Neural progenitor cell (in vitro differentiated cells): ENCODE data around the gene EIF5. TPM values are rescaled to one million over a fixed set of nuclear protein-coding genes. Genes with fewer than 3 reads are reported as not detected.

ENCODE experiments used
- DNase-seq: peaks from one replicate; pipeline ENCODE4 v3.0.0-alpha.2; 2016; ENCODE audit warnings: low spot score
- H2AFZ ChIP-seq: fragments of 200-600 bp; sonication (generic); replicated peaks from 2 replicates; pipeline ENCODE4 v1.6.1; 2016; ENCODE audit warnings: antibody characterized with exemption
- H3F3A ChIP-seq: fragments of 200-600 bp; sonication (generic); 2 replicates; pipeline ENCODE4 v1.6.1; 2016; ENCODE audit warnings: antibody characterized with exemption, low read depth
- H3K27ac ChIP-seq: fragments of 200-600 bp; sonication (generic); 2 replicates; pipeline ENCODE4 v1.5.1; 2016; ENCODE audit warnings: mild to moderate bottlenecking
- H3K27me3 ChIP-seq: fragments of 200-600 bp; sonication (generic); 2 replicates; pipeline ENCODE4 v1.6.1; 2016; ENCODE audit warnings: mild to moderate bottlenecking, moderate library complexity
- H3K36me3 ChIP-seq: fragments of 200-600 bp; sonication (generic); 2 replicates; pipeline ENCODE4 v1.5.1; 2016
- H3K4me1 ChIP-seq: fragments of 200-600 bp; sonication (generic); 2 replicates; pipeline ENCODE4 v1.6.1; 2016; ENCODE audit warnings: mixed run types
- H3K4me2 ChIP-seq: fragments of 200-600 bp; sonication (generic); 2 replicates; pipeline ENCODE4 v1.6.1; 2016
- H3K4me3 ChIP-seq: fragments of 200-600 bp; sonication (generic); 2 replicates; pipeline ENCODE4 v1.5.1; 2016
- H3K79me2 ChIP-seq: fragments of 200-600 bp; sonication (generic); 2 replicates; pipeline ENCODE4 v1.6.1; 2016; ENCODE audit warnings: low read depth
- H3K9ac ChIP-seq: fragments of 200-600 bp; sonication (generic); 2 replicates; pipeline ENCODE4 v1.6.1; 2016
- H3K9me3 ChIP-seq: fragments of 200-600 bp; sonication (generic); 2 replicates; pipeline ENCODE4 v1.5.1; 2016; ENCODE audit warnings: low read depth
- H4K20me1 ChIP-seq: fragments of 200-600 bp; sonication (generic); 2 replicates; pipeline ENCODE4 v1.6.1; 2016; ENCODE audit warnings: low read depth
- H3K27ac Mint-ChIP-seq: 3 replicates; pipeline ENCODE4 v1.8.0; 2021; ENCODE audit warnings: mixed read lengths
- H3K27me3 Mint-ChIP-seq: 2 replicates; pipeline ENCODE4 v1.8.0; 2022; ENCODE audit warnings: low read depth, mild to moderate bottlenecking, inconsistent platforms, moderate library complexity, mixed read lengths; ENCODE audit not compliant: insufficient read depth
- H3K36me3 Mint-ChIP-seq: 3 replicates; pipeline ENCODE4 v1.8.0; 2021; ENCODE audit warnings: mixed read lengths
- H3K4me1 Mint-ChIP-seq: 3 replicates; pipeline ENCODE4 v1.8.0; 2021; ENCODE audit warnings: mixed read lengths
- H3K4me3 Mint-ChIP-seq: 3 replicates; pipeline ENCODE4 v1.8.0; 2021; ENCODE audit warnings: mild to moderate bottlenecking, moderate library complexity, mixed read lengths
- H3K9me3 Mint-ChIP-seq: 3 replicates; pipeline ENCODE4 v1.8.0; 2020; ENCODE audit warnings: mixed read lengths
- EZH2 ChIP-seq: fragments of 200-600 bp; sonication (generic); IDR thresholded peaks from 2 replicates; pipeline ENCODE4 v1.6.1; 2017; ENCODE audit warnings: antibody characterized with exemption, mild to moderate bottlenecking, moderate library complexity
- EZH2phosphoT487 ChIP-seq: fragments of 200-600 bp; sonication (generic); IDR thresholded peaks from 2 replicates; pipeline ENCODE4 v1.6.1; 2017; ENCODE audit warnings: antibody characterized with exemption
- total RNA-seq: library from RNA; depleted of rRNA; stranded (reverse); fragments of >200 nt; gene quantifications from 2 replicates; pipeline ENCODE4 v1.2.3, GENCODE V29; 2015; ENCODE audit warnings: low replicate concordance
- TF ChIP-seq, protein P1 (sequence below): fragments of 200-600 bp; sonication (generic); IDR thresholded peaks from 2 replicates; pipeline ENCODE4 v1.5.1; 2017; ENCODE audit warnings: antibody characterized with exemption, mild to moderate bottlenecking

EIF5 gene
- total RNA-seq, 1 donor from 2014 or later = 216 TPM

GRCh38 chr14:103337794-103338193 lies 3.8 kb downstream of the EIF5 start:
- peaks cover 59% of the 10 kb centered on the region for H3K36me3 Mint-ChIP-seq
- Histone ChIP-seq H3F3A (peaks cover 87% of the 10 kb centered on the region), H3K4me3 (no peak overlapping the region), H3K27ac (no peak overlapping the region), H3K27me3 (no peaks in the 10 kb centered on the region), H3K79me2 (peaks cover 67% of the 10 kb centered on the region), H3K36me3 (peaks cover 64% of the 10 kb centered on the region), H3K9ac (no peak overlapping the region), H3K4me1 (peaks cover 10% of the 10 kb centered on the region), H3K4me2 (no peak overlapping the region), H3K9me3 (no peaks in the 10 kb centered on the region), H2AFZ (no peak overlapping the region), H4K20me1 (peaks cover 75% of the 10 kb centered on the region)
- no peak overlapping the region for H3K27ac Mint-ChIP-seq
- peaks cover 21% of the 10 kb centered on the region for H3K4me1 Mint-ChIP-seq
- peak overlapping the region; percentile 30 for H3K4me3 Mint-ChIP-seq
- peaks cover 2% of the 10 kb centered on the region for H3K27me3 Mint-ChIP-seq
- no peak for DNase-seq
- TF ChIP-seq EZH2 = no peak
- TF ChIP-seq EZH2phosphoT487 = no peak
- TF ChIP-seq, protein P1, sequence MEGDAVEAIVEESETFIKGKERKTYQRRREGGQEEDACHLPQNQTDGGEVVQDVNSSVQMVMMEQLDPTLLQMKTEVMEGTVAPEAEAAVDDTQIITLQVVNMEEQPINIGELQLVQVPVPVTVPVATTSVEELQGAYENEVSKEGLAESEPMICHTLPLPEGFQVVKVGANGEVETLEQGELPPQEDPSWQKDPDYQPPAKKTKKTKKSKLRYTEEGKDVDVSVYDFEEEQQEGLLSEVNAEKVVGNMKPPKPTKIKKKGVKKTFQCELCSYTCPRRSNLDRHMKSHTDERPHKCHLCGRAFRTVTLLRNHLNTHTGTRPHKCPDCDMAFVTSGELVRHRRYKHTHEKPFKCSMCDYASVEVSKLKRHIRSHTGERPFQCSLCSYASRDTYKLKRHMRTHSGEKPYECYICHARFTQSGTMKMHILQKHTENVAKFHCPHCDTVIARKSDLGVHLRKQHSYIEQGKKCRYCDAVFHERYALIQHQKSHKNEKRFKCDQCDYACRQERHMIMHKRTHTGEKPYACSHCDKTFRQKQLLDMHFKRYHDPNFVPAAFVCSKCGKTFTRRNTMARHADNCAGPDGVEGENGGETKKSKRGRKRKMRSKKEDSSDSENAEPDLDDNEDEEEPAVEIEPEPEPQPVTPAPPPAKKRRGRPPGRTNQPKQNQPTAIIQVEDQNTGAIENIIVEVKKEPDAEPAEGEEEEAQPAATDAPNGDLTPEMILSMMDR = no peak
- no peaks in the 10 kb centered on the region for H3K9me3 Mint-ChIP-seq

DNA sequence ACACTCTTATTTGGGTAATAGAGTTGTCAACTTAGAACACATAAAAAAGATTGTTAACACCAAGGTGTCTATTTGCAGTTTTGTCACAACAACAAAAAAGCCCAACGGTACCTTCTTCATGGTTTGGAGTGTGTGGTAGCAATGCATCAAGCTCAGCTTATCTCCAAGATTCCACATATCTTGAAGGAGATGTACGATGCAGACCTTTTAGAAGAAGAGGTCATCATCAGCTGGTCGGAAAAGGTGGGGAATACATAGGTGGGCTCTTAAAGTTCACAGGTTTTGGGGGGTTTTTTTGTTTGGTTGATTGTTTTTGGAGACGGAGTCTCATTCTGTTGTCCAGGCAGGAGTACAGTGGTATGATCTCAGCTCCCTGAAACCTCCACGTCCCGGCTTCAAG lies 5.5 kb downstream of the EIF5 start:
- H3K4me2 ChIP-seq = no peak overlapping the region
- no peak overlapping the region for H3K27ac ChIP-seq
- H3K9me3 ChIP-seq = no peaks in the 10 kb centered on the region
- H3K9ac ChIP-seq = no peak overlapping the region
- H3K4me1 Mint-ChIP-seq = peaks cover 21% of the 10 kb centered on the region
- peaks cover 53% of the 10 kb centered on the region for H3K79me2 ChIP-seq
- no peak overlapping the region for H3K4me3 Mint-ChIP-seq
- H3K4me3 ChIP-seq = no peak overlapping the region
- H3K9me3 Mint-ChIP-seq = no peaks in the 10 kb centered on the region
- H2AFZ ChIP-seq = no peak overlapping the region
- TF ChIP-seq EZH2phosphoT487 (no peak), EZH2 (no peak)
- TF ChIP-seq, protein P1 = no peak
- H3K36me3 Mint-ChIP-seq = peaks cover 71% of the 10 kb centered on the region
- DNase-seq = no peak
- no peaks in the 10 kb centered on the region for H3K27me3 ChIP-seq
- H3K27me3 Mint-ChIP-seq = no peaks in the 10 kb centered on the region
- H4K20me1 ChIP-seq = peaks cover 92% of the 10 kb centered on the region
- peaks cover 10% of the 10 kb centered on the region for H3K4me1 ChIP-seq
- H3F3A ChIP-seq = peaks cover 95% of the 10 kb centered on the region
- H3K36me3 ChIP-seq = peaks cover 69% of the 10 kb centered on the region
- H3K27ac Mint-ChIP-seq = no peak overlapping the region

GRCh38 chr14:103340480-103341212 lies 6.6 kb downstream of the EIF5 start:
- Mint-ChIP-seq H3K4me1 (peaks cover 15% of the 10 kb centered on the region), H3K9me3 (no peaks in the 10 kb centered on the region), H3K27me3 (no peaks in the 10 kb centered on the region), H3K36me3 (peaks cover 69% of the 10 kb centered on the region), H3K4me3 (no peak overlapping the region), H3K27ac (no peak overlapping the region)
- H4K20me1 ChIP-seq = peaks cover 81% of the 10 kb centered on the region
- H3K4me2 ChIP-seq = no peak overlapping the region
- no peaks in the 10 kb centered on the region for H3K27me3 ChIP-seq
- no peak overlapping the region for H3K27ac ChIP-seq
- H3K4me1 ChIP-seq = peaks cover 6% of the 10 kb centered on the region
- peaks cover 98% of the 10 kb centered on the region for H3F3A ChIP-seq
- no peak for DNase-seq
- no peaks in the 10 kb centered on the region for H3K9me3 ChIP-seq
- H3K4me3 ChIP-seq = no peak overlapping the region
- TF ChIP-seq, protein P1 = no peak
- no peak for TF ChIP-seq EZH2phosphoT487
- peaks cover 69% of the 10 kb centered on the region for H3K36me3 ChIP-seq
- H2AFZ ChIP-seq = no peak overlapping the region
- no peak overlapping the region for H3K9ac ChIP-seq
- peaks cover 42% of the 10 kb centered on the region for H3K79me2 ChIP-seq
